ENCODE data around the gene ZC2HC1B. TPM values are rescaled to one million over a fixed set of nuclear protein-coding genes. Genes with fewer than 3 reads are reported as not detected.

The ZC2HC1B gene
- total and polyA plus RNA-seq, 2 of the 8 experiments (the other 6 are each of a cell fraction or from before 2014, with no cell fraction given), result not detected

DNA sequence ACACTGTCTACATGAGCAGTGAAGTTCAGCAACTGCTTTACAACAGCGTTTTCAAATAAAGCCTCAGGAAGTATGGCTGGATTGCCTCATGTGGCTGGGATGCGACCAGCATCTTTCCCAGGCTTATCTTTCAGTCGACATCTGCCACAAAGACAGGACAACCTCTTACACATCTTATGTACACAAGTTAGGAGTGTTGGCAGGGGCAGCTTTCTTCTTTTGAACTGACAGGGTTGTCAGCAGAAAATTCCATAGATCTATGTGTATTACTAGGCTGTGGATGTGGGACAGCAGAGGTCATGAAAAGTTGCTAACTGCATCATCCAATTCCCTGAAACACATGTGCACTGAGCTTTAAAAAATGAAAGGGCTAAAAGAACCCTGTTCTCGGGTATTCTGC is 95.7 kb downstream of the ZC2HC1B start:
- Histone ChIP-seq H3K23ac (ENCODE audit: insufficient read length) (no peak overlapping the region), H3K27ac (ENCODE audit: low read depth, low read length) (no peak overlapping the region), H2BK120ac (replicated peaks; ENCODE audit: low read depth, low read length) (no peak overlapping the region), H3K9me3 (ENCODE audit: insufficient read depth in 2 of 2, low read depth in 1 of 2, low read length in 1 of 2) (no peaks in the 10 kb centered on the region), H3K18ac (ENCODE audit: extremely low read depth, low read length) (no peak overlapping the region), H2BK20ac (ENCODE audit: low read length) (no peak overlapping the region), H4K5ac (ENCODE audit: insufficient read length, low read depth, low read length) (no peak overlapping the region), H3K79me1 (ENCODE audit: low read depth, low read length) (no peaks in the 10 kb centered on the region), H3K14ac (ENCODE audit: insufficient read length) (no peak overlapping the region), H3K4me1 (replicated peaks in 1 of 4; ENCODE audit: control insufficient read depth in 3 of 4, insufficient read depth in 4 of 4, low read length in 3 of 4) (peaks cover 19 to 61% (median 39%) of the 10 kb centered on the region in 4 experiments), H2BK5ac (ENCODE audit: low read depth, low read length) (no peak overlapping the region), H4K20me1 (replicated peaks in 1 of 2; ENCODE audit: control insufficient read depth in 1 of 2, insufficient read depth in 2 of 2, low read length in 2 of 2) (peaks cover 2 to 3% of the 10 kb centered on the region in 2 experiments), H3K79me2 (ENCODE audit: control insufficient read depth in 1 of 2, insufficient read depth in 2 of 2, low read length in 2 of 2) (no peaks in the 10 kb centered on the region), H4K8ac (ENCODE audit: extremely low read depth, insufficient read depth, low read length) (no peak overlapping the region), H3K4me2 (ENCODE audit: insufficient read depth in 1 of 2, low read depth in 2 of 2, low read length in 2 of 2) (peak overlapping the region in 1 of 2 experiments; percentile 52; a peak in 1 of 4 replicates), H3K56ac (replicated peaks; ENCODE audit: insufficient read length, low read depth, low read length) (no peak overlapping the region), H3K4ac (replicated peaks; ENCODE audit: insufficient read length, low read depth, low read length) (no peak overlapping the region), H3K4me3 (ENCODE audit: extremely low read depth in 1 of 4, insufficient read depth in 2 of 4, low read depth in 3 of 4, low read length in 4 of 4) (no peak overlapping the region; a peak in 1 of 8 replicates), H2BK12ac (ENCODE audit: low read depth, low read length) (peak overlapping the region; percentile 85), H3K36me3 (ENCODE audit: control insufficient read depth in 2 of 4, insufficient read depth in 4 of 4, low read length in 3 of 4) (no peaks in the 10 kb centered on the region), H3K27me3 (replicated peaks in 1 of 4; ENCODE audit: control insufficient read depth in 3 of 4, extremely low read depth in 1 of 4, insufficient read depth in 3 of 4, low read length in 3 of 4) (peaks cover 54 to 98% (median 87%) of the 10 kb centered on the region in 4 experiments), H2BK15ac (ENCODE audit: low read length) (no peak overlapping the region), H3K9ac (replicated peaks in 1 of 4; ENCODE audit: extremely low read depth in 1 of 4, low read depth in 3 of 4, low read length in 3 of 4) (no peak overlapping the region), H3K23me2 (ENCODE audit: low read depth, low read length) (peaks cover 3% of the 10 kb centered on the region; the same call in 1 of the 2 replicates), H2AK5ac (ENCODE audit: low read depth, low read length) (no peak overlapping the region), H2AFZ (ENCODE audit: low read length) (no peak overlapping the region), H4K91ac (replicated peaks; ENCODE audit: insufficient read length, low read length) (no peak overlapping the region)
- ChIA-PET CTCF (ENCODE audit: partially characterized antibody) (interaction anchor here (0.8 to 18.3 kb wide), 6 partner anchors 9 to 391 kb away, joined by 3 to 591 read pairs (median 42); no protein-coding TSS in a partner anchor), POLR2A (ENCODE audit: partially characterized antibody) (interaction anchor here (2.2 kb wide), 1 partner anchor 17 kb away, joined by 14 read pairs; no protein-coding TSS in a partner anchor)
- DNase-seq (ENCODE audit: low read depth in 1 of 2, low spot score in 2 of 2) (no peak), FAIRE-seq (no peak)
- WGBS, 2 experiments (ENCODE audit: extremely low coverage in 1 of 2, insufficient coverage in 1 of 2, insufficient read length in 1 of 2, insufficient replicate concordance in 2 of 2, low coverage in 1 of 2, low lambda C conversion rate in 2 of 2, missing lambda C conversion rate in 1 of 2), result 22% methylated on average over 4 of the region's 4 CpGs; no CpG with 5 or more reads in 1 of the 2 experiments
- TF ChIP-seq CHD1 (IDR thresholded peaks at IDR 0.05; ENCODE audit: low read depth, low read length) (no peak), EZH2 (IDR thresholded peaks at IDR 0.05; ENCODE audit: low read depth, low read length, severe bottlenecking) (peak; percentile 36), TAF1 (IDR thresholded peaks at IDR 0.05; ENCODE audit: low read depth, low read length) (no peak), RNF2 (IDR thresholded peaks at IDR 0.05; ENCODE audit: borderline replicate concordance, low read depth, low read length, missing control alignments, poor library complexity, severe bottlenecking) (peak; percentile 36), BRCA1 (IDR thresholded peaks at IDR 0.05; ENCODE audit: low read depth, low read length) (no peak), SUZ12 (IDR thresholded peaks at IDR 0.05; ENCODE audit: low read length) (0 out of 2 replicates have a peak, but pooled peaks have one; percentile 14), KDM1A (IDR thresholded peaks at IDR 0.05; ENCODE audit: borderline replicate concordance, low read length) (no peak)
- TF ChIP-seq, protein P1, sequence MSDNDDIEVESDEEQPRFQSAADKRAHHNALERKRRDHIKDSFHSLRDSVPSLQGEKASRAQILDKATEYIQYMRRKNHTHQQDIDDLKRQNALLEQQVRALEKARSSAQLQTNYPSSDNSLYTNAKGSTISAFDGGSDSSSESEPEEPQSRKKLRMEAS (IDR thresholded peaks at IDR 0.05), result no peak
